Neural cell (in vitro differentiated cells): ENCODE measurements around the gene CDKN2AIP. TPM values are rescaled to one million over a fixed set of nuclear protein-coding genes. Genes with fewer than 3 reads are reported as not detected.

Experiments
- H2AFZ ChIP-seq: fragments of 200-600, 300-800 bp; sonication (generic), shearing (Covaris generic); 2 replicates; pipeline ENCODE4 v1.6.0; 2014; ENCODE audit warnings: low read depth, mild to moderate bottlenecking, antibody characterized with exemption, low read length, moderate library complexity
- H3F3A ChIP-seq: fragments of 200-600 bp; shearing (Covaris generic); 2 replicates; pipeline ENCODE4 v1.6.1; 2016; ENCODE audit warnings: mild to moderate bottlenecking, moderate library complexity, mixed read lengths, antibody characterized with exemption, low read length; ENCODE audit not compliant: insufficient read depth, poor library complexity, severe bottlenecking
- H3K27ac ChIP-seq: fragments of 200-600, 300-800 bp; sonication (generic), shearing (Covaris generic); 2 replicates; pipeline ENCODE4 v1.5.1; 2014; ENCODE audit warnings: mild to moderate bottlenecking, low read length, moderate library complexity
- H3K27me3 ChIP-seq: fragments of 300-800, 200-600 bp; sonication (generic), shearing (Covaris generic); 2 replicates; pipeline ENCODE4 v1.6.0; 2014; ENCODE audit warnings: mild to moderate bottlenecking, low read depth, low read length, moderate library complexity; ENCODE audit not compliant: insufficient read depth
- H3K36me3 ChIP-seq: fragments of 300-800, 200-600 bp; sonication (generic), shearing (Covaris generic); 2 replicates; pipeline ENCODE4 v1.5.1; 2014; ENCODE audit warnings: mild to moderate bottlenecking, antibody characterized with exemption, low read length, moderate library complexity; ENCODE audit not compliant: insufficient read depth
- H3K4me2 ChIP-seq: fragments of 300-800, 200-600 bp; sonication (generic), shearing (Covaris generic); 2 replicates; pipeline ENCODE4 v1.6.0; 2014; ENCODE audit warnings: mild to moderate bottlenecking, low read length
- H3K4me3 ChIP-seq: fragments of 300-800, 200-600 bp; sonication (generic), shearing (Covaris generic); 2 replicates; pipeline ENCODE4 v1.5.1; 2014; ENCODE audit warnings: mild to moderate bottlenecking, low read length, moderate library complexity
- H3K79me2 ChIP-seq: fragments of 200-600 bp; shearing (Covaris generic); replicated peaks from 2 replicates; pipeline ENCODE4 v1.6.0; 2014; ENCODE audit warnings: mild to moderate bottlenecking, low read length, moderate library complexity; ENCODE audit not compliant: insufficient read depth
- H3K9ac ChIP-seq: fragments of 300-800, 200-600 bp; sonication (generic), shearing (Covaris generic); 2 replicates; pipeline ENCODE4 v1.6.1; 2016; ENCODE audit warnings: mild to moderate bottlenecking, low read length, mixed read lengths
- H3K9me2 ChIP-seq: fragments of 200-600 bp; shearing (Covaris generic); 2 replicates; pipeline ENCODE4 v1.6.1; 2016; ENCODE audit warnings: mild to moderate bottlenecking, low read length, mixed read lengths; ENCODE audit not compliant: insufficient read depth
- H3K9me3 ChIP-seq: fragments of 200-600, 300-800 bp; sonication (generic), shearing (Covaris generic); 2 replicates; pipeline ENCODE4 v1.6.1; 2016; ENCODE audit warnings: mild to moderate bottlenecking, mixed run types, low read length, moderate library complexity, mixed read lengths
- H4K20me1 ChIP-seq: fragments of 200-600 bp; shearing (Covaris generic); 2 replicates; pipeline ENCODE4 v1.6.1; 2016; ENCODE audit warnings: mild to moderate bottlenecking, mixed run types; ENCODE audit not compliant: insufficient read depth
- EP300 ChIP-seq: fragments of 450-650 bp; conservative IDR thresholded peaks from 2 replicates; pipeline ENCODE4 v1.6.1; 2014; ENCODE audit warnings: antibody characterized with exemption, mild to moderate bottlenecking, moderate library complexity; ENCODE audit not compliant: poor library complexity, severe bottlenecking
- EZH2 ChIP-seq: fragments of 200-600, 300-800 bp; shearing (Covaris generic), sonication (generic); IDR thresholded peaks from 2 replicates; pipeline ENCODE4 v1.6.1; 2014; ENCODE audit warnings: antibody characterized with exemption, low read length, borderline replicate concordance, mild to moderate bottlenecking; ENCODE audit not compliant: insufficient read depth, poor library complexity, severe bottlenecking
- MXI1 ChIP-seq: fragments of 450-650 bp; conservative IDR thresholded peaks from 2 replicates; pipeline ENCODE4 v1.6.1; 2014; ENCODE audit warnings: antibody characterized with exemption, mild to moderate bottlenecking; ENCODE audit not compliant: poor library complexity, severe bottlenecking
- POLR2AphosphoS5 ChIP-seq: IDR thresholded peaks from 2 replicates; pipeline ENCODE4 v1.6.1; 2012
- RAD21 ChIP-seq: fragments of 450-650 bp; conservative IDR thresholded peaks from 2 replicates; pipeline ENCODE4 v1.6.1; 2014; ENCODE audit warnings: antibody characterized with exemption, mild to moderate bottlenecking, moderate library complexity
- SMC3 ChIP-seq: fragments of 450-650 bp; conservative IDR thresholded peaks from 2 replicates; pipeline ENCODE4 v1.6.1; 2014; ENCODE audit warnings: antibody characterized with exemption, mild to moderate bottlenecking, moderate library complexity; ENCODE audit not compliant: poor library complexity
- TAF1 ChIP-seq: IDR thresholded peaks from 2 replicates; pipeline ENCODE4 v1.6.1; 2012; ENCODE audit warnings: low read depth
- polyA plus RNA-seq: library from polyadenylated mRNA; depleted of rRNA; stranded (reverse); fragments of >200 nt; gene quantifications from 2 replicates; pipeline ENCODE4 v1.2.3, GENCODE V29; 2014
- TF ChIP-seq, protein P1 (sequence below): IDR thresholded peaks from 2 replicates; pipeline ENCODE4 v1.6.1; 2012; ENCODE audit warnings: borderline replicate concordance
- TF ChIP-seq, protein P2 (sequence below): fragments of 450-650 bp; IDR thresholded peaks from 2 replicates; pipeline ENCODE4 v1.5.1; 2014; ENCODE audit warnings: antibody characterized with exemption, mild to moderate bottlenecking, moderate library complexity; ENCODE audit not compliant: poor library complexity, severe bottlenecking

The CDKN2AIP gene
- polyA plus RNA-seq, 1 donor from 2014 or later: 58.9 TPM

- no peak overlapping the region for H2AFZ ChIP-seq
- no peaks in the 10 kb centered on the region for H3K27me3 ChIP-seq
- H3K9ac ChIP-seq: no peak overlapping the region
- TF ChIP-seq RAD21: no peak
- TF ChIP-seq, protein P1, sequence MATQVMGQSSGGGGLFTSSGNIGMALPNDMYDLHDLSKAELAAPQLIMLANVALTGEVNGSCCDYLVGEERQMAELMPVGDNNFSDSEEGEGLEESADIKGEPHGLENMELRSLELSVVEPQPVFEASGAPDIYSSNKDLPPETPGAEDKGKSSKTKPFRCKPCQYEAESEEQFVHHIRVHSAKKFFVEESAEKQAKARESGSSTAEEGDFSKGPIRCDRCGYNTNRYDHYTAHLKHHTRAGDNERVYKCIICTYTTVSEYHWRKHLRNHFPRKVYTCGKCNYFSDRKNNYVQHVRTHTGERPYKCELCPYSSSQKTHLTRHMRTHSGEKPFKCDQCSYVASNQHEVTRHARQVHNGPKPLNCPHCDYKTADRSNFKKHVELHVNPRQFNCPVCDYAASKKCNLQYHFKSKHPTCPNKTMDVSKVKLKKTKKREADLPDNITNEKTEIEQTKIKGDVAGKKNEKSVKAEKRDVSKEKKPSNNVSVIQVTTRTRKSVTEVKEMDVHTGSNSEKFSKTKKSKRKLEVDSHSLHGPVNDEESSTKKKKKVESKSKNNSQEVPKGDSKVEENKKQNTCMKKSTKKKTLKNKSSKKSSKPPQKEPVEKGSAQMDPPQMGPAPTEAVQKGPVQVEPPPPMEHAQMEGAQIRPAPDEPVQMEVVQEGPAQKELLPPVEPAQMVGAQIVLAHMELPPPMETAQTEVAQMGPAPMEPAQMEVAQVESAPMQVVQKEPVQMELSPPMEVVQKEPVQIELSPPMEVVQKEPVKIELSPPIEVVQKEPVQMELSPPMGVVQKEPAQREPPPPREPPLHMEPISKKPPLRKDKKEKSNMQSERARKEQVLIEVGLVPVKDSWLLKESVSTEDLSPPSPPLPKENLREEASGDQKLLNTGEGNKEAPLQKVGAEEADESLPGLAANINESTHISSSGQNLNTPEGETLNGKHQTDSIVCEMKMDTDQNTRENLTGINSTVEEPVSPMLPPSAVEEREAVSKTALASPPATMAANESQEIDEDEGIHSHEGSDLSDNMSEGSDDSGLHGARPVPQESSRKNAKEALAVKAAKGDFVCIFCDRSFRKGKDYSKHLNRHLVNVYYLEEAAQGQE: no peak
- no peak for TF ChIP-seq POLR2AphosphoS5
- TF ChIP-seq MXI1: no peak
- no peak for TF ChIP-seq EZH2
- TF ChIP-seq SMC3: no peak
- TF ChIP-seq EP300: no peak
- no peak for TF ChIP-seq TAF1
- no peak overlapping the region for H3K4me2 ChIP-seq
- H3K9me2 ChIP-seq: no peaks in the 10 kb centered on the region
- H3F3A ChIP-seq: no peaks in the 10 kb centered on the region
- no peak overlapping the region for H3K4me3 ChIP-seq
- H3K27ac ChIP-seq: no peak overlapping the region
- H3K36me3 ChIP-seq: no peaks in the 10 kb centered on the region
- no peaks in the 10 kb centered on the region for H4K20me1 ChIP-seq
- H3K9me3 ChIP-seq: no peaks in the 10 kb centered on the region
- no peaks in the 10 kb centered on the region for H3K79me2 ChIP-seq
These were observed 25.5 kb downstream of the CDKN2AIP start for GRCh38 chr4:183469936-183470335.

DNA sequence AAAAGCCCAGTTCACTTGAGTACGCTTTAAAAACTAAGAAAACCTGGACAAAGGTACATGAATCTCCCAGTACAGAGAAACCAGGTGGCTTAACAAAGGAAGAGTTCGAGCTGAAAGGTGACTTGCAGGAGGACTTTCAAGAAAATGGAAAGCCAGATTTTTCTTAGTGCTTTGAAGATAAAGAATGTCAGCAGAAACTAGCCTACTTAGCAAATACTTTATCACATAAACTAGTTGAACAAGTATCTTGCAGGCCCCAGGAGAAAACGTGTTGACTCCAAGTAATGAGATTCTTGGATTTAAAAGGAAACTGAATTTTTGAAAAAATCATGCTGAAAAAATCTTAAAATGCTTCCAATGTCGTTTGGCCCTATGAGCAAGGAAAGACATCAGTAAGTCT lies 26.4 kb downstream of the CDKN2AIP start:
- H3K27ac ChIP-seq: no peak overlapping the region
- no peak overlapping the region for H3K4me2 ChIP-seq
- H2AFZ ChIP-seq: no peak overlapping the region
- no peaks in the 10 kb centered on the region for H3K27me3 ChIP-seq
- H3F3A ChIP-seq: no peaks in the 10 kb centered on the region
- H3K36me3 ChIP-seq: no peaks in the 10 kb centered on the region
- no peaks in the 10 kb centered on the region for H4K20me1 ChIP-seq
- no peaks in the 10 kb centered on the region for H3K9me3 ChIP-seq
- H3K79me2 ChIP-seq: no peaks in the 10 kb centered on the region
- no peak overlapping the region for H3K9ac ChIP-seq
- H3K9me2 ChIP-seq: no peaks in the 10 kb centered on the region
- no peak overlapping the region for H3K4me3 ChIP-seq
- TF ChIP-seq, protein P2, sequence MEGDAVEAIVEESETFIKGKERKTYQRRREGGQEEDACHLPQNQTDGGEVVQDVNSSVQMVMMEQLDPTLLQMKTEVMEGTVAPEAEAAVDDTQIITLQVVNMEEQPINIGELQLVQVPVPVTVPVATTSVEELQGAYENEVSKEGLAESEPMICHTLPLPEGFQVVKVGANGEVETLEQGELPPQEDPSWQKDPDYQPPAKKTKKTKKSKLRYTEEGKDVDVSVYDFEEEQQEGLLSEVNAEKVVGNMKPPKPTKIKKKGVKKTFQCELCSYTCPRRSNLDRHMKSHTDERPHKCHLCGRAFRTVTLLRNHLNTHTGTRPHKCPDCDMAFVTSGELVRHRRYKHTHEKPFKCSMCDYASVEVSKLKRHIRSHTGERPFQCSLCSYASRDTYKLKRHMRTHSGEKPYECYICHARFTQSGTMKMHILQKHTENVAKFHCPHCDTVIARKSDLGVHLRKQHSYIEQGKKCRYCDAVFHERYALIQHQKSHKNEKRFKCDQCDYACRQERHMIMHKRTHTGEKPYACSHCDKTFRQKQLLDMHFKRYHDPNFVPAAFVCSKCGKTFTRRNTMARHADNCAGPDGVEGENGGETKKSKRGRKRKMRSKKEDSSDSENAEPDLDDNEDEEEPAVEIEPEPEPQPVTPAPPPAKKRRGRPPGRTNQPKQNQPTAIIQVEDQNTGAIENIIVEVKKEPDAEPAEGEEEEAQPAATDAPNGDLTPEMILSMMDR: no peak
- TF ChIP-seq MXI1: no peak
